ENCODE measurements around the gene MAGI1. TPM values are rescaled to one million over a fixed set of nuclear protein-coding genes. Genes with fewer than 3 reads are reported as not detected.
A peak's percentile ranks its signal among the peaks of the same experiment; 100 is the strongest.

MAGI1 gene
- total RNA-seq, 1 donor from 2014 or later = 39.1 TPM

DNA sequence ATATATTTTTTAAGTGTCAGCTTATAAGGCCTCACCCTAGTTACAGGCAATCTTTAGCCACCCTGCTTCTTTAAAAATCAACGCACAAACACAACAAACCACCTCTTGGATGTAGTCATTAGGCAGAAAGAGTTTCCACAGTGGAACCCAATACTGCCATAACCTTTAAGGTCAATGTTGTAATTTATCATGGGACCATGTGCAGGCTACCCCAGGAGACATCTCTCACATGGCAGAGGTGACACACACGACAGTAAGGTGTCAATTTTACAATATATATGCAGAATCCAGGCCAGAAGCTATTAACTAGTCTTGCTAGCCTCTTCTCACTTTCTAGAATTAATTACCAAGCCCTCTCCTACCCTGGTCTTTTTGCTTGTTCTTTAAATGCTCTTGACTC lies 336.5 kb downstream of the MAGI1 start:
- no peak for FAIRE-seq
- no peak for DNase-seq (ENCODE audit: low spot score in 2 of 2)

DNA sequence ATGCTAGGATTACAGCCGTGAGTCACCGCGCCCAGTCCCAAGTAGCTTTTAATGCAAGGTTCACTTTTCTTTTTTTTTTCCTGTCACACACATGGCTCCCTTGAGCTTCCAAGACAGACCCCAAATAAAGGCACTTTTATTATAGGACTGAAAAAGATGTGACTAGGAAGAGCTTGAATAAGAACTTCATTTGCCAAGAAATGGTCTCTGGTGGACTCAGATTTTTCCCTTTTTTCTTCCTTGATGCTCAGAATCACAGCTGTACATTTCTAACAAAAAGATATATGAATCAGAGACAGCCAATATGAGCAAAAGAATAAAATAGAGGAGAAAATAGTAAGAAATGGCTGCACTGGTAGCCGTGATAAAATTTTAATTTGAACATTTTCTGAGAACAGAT lies 337.2 kb downstream of the MAGI1 start:
- DNase-seq (ENCODE audit: low spot score in 2 of 2) (no peak), FAIRE-seq (no peak)

- no peak for DNase-seq (ENCODE audit: low spot score in 2 of 2)
- FAIRE-seq = no peak
Measured at GRCh38 chr3:65689436-65689835, 349.3 kb downstream of the MAGI1 start.

DNA sequence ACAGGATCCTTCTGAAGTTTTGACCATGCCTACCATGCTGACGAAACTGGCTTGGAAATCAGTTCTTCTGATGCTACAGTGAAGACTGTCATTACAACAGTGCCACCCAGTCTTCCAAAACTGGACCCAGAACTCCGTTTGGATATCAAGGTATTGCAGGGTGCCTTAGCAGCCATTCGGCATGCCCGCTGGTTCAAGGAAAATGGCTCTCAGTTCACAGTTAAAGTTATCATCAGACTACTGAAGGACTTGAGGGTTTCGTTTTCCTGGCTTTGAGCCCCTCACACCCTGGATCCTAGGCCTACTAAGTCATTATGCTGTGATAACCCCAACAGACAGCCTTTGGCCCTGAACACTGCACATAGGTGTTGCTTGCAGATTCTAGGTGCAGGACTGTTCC lies 351.0 kb downstream of the MAGI1 start:
- DNase-seq (ENCODE audit: low spot score in 2 of 2) = no peak
- FAIRE-seq = no peak

DNA sequence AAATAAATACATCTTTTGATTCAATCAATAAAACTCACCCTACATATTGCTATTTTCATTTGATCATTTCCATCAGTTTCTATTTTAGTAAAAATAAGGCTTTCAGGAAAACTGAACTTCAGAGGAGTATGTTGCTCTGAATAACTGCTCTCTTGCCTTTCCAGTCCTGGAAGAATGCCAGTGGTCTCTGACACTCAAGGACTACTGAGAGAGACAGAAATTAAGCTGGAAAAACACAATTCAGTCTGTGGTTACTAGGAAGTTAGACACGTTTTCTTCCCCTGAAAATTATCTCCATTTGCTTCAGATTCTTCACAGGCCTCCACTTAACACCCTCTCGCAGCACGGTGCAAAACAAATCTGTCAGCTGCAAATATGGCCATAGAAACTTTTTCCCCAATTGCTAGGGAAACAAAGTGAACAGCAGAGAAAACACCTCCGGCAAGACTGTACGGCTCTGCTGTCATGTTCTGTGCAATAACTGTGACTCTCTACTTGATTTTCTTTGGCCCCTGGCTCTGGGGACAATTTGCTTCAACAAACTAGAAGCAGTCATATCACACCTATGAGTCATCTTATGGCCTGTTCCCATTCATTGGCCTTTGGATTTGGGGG lies 353.0 kb downstream of the MAGI1 start:
- FAIRE-seq (no peak), DNase-seq (ENCODE audit: low spot score in 2 of 2) (peak in 1 of 2 donors; percentile 14)

DNA sequence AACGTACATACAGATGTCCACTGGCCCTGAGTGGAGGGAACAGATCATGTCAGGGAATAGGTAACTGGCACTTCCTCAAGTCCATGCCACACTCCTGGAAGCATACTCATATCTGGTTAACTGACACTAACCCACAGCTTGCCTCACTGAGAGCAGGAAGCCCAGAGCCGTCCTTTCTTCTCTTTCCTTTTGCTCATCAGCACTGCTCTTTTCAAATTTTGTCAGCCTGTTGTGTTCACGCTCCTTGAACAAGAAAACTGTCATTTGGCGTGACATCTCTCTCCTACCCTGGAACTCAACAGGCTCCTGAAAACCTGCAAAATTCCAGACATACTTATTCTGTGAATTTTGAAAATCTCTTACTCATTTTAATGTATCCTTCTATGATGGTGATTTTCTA lies 360.2 kb downstream of the MAGI1 start:
- FAIRE-seq = no peak
- no peak for DNase-seq (ENCODE audit: low spot score in 2 of 2)

- FAIRE-seq (no peak), DNase-seq (ENCODE audit: low spot score in 2 of 2) (no peak)
Measured at GRCh38 chr3:65677486-65678010, 361.2 kb downstream of the MAGI1 start.

- FAIRE-seq = no peak
- no peak for DNase-seq (ENCODE audit: low spot score in 2 of 2)
Measured at GRCh38 chr3:65676580-65676979, 362.1 kb downstream of the MAGI1 start.

- FAIRE-seq (no peak), DNase-seq (ENCODE audit: low spot score in 2 of 2) (no peak)
Measured at GRCh38 chr3:65675011-65675410, 363.7 kb downstream of the MAGI1 start.

DNA sequence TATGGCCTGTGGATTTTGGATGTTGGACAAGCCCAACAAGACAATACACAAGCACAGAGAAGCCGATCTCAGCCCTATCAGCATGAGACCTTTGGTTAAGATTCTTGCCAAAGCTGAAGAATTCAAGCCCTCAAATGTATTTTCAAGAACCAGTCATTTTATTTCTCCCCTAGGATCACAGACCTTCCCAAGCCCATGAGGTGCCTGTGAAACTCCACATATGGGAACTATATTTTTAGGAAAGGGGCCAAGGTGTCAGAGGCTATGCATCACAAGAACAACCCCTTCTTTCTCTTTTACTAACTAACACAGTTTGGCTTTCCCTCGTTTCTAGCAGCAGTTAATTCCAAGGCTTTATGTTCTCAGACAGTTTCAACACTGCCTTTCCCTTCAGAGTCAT lies 364.5 kb downstream of the MAGI1 start:
- FAIRE-seq (no peak), DNase-seq (ENCODE audit: low spot score in 2 of 2) (no peak)

- peak in 1 of 2 donors; percentile 11 for DNase-seq (ENCODE audit: low spot score in 2 of 2)
- FAIRE-seq = no peak
Measured at GRCh38 chr3:65672871-65673815, 365.6 kb downstream of the MAGI1 start.

DNA sequence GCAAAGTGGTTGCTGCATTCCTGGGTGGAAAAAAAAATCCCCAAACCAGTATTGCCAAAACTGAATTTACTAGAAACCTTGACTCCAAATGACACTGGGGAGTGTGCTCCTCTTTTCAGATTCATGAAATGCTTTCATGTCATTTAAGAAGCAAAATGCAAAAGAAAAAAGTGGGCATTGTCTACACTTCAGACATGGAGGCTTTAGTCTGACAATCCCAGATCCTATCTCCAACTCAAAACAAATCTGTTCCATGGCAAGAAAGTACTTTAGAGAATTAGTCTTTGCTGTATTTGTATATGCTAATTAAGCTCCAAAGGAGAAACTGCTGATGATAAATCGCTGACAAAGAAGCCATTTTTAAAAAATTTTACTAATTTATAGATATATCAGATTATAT lies 366.7 kb downstream of the MAGI1 start:
- no peak for FAIRE-seq

DNA sequence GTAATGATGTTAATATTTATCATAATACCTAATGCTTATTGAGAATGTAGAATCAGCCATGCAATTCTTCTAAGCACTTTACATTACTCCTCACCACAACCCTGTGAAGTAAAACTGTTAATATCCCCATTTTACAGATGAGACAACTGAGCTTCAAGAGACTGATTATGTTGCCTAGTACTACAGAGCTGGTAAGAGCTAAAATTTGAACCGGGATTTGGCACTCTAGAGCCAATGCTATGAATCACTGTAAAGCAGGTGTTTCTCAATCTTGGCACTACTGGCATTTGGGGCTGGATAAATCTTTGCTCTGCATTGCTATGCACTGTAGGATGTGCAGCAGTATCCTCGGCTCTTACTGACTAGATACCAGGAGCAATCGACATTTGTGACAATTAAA lies 367.7 kb downstream of the MAGI1 start:
- no peak for DNase-seq (ENCODE audit: low spot score in 2 of 2)

More for the DNA sequence above, 366.7 kb downstream of the MAGI1 start:
- DNase-seq (ENCODE audit: low spot score in 2 of 2) = no peak

DNA sequence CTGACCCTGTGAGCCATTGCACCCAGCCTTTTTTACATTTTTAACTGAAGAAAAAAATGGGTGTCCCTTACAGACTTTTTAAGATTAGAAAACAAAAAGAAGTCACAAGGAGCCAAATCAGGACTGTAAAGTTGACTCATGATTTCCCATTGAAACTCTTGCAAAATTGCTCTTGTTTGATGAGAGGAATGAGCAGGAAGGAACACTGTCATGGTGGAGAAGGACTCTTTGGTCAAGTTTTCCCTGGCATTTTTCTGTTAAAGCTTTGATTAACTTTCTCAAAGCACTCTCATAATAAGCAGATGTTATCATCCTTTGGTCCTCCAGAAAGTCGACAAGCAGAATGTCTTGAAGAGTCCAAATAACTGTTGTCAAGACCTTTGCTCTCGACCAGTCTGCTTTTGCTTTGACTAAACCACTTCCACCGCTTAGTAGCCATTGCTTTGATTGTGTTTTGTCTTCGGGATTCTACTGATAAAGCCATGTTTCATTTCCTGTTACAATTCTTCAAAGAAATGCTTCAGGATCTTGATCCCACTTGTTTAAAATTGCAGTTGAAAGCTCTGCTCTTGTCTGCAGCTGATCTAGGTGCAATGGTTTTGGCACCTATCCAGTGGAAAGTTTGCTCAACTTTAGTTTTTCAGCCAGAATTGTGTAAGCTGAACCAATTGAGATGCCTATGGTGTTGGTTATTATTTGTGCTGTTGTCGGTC lies 369.4 kb downstream of the MAGI1 start:
- FAIRE-seq = no peak

More for the DNA sequence above, 367.7 kb downstream of the MAGI1 start:
- no peak for FAIRE-seq

DNA sequence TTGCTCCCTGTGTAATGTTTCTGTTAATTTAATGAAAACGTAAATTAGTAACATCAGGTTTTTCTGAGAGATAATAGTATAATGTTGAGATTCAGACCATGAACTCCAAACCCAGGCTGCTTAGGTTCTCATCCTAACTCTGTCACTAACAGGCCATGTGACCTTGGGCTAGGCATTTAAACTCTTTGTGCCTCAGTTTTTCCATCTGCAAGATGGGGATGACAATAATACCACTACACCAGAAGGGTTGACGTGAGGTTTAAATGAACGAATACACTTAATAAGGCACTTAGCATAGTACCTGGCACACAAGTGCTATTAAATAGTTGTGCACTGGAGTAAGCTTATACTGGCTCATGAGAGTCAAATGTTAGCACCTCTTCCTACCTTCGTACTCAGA lies 370.8 kb downstream of the MAGI1 start:
- FAIRE-seq = no peak
- no peak for DNase-seq (ENCODE audit: low spot score in 2 of 2)

More for the DNA sequence above, 369.4 kb downstream of the MAGI1 start:
- DNase-seq (ENCODE audit: low spot score in 2 of 2) = no peak

- DNase-seq (ENCODE audit: low spot score in 2 of 2) (no peak), FAIRE-seq (no peak)
Measured at GRCh38 chr3:65666448-65667091, 372.1 kb downstream of the MAGI1 start.

- FAIRE-seq (no peak), DNase-seq (ENCODE audit: low spot score in 2 of 2) (no peak)
Measured at GRCh38 chr3:65665915-65666314, 372.8 kb downstream of the MAGI1 start.

DNA sequence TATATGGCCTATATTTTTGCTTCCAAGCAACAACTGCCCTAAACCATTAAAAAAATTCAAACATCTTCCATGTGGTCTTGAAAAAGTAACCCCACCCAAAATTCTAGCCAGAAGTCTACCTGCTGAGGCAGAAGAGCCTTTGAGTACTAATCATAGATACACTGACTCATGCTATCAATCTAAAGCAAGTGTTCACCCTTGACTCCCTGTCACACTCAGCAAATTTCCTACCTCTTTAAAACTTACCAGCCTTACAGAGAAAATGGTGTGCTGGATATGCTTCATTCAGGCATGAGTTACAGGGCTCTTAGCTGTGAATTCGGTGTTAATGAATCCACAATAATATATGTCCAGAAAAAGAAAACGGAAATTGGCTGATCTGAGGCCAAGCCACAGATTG lies 373.8 kb downstream of the MAGI1 start:
- DNase-seq (ENCODE audit: low spot score in 2 of 2) (no peak), FAIRE-seq (no peak)

DNA sequence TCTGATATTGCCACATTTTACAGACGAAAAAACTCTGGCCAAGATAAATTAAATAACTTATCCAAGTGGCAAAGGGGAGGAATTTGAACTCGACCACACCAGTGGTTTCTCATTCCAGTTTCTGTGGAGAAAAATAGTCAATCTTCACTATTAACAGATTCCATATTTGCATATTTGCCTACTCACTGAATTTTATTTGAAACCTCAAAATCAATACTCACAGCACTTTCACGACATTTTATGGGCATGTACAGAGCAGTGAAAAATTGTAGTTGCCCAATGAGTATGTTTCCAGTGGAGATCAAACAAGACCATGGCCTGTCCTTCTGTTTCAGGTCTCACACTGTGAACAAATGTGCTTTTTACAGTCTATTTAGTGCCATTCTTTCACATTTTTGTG lies 374.3 kb downstream of the MAGI1 start:
- FAIRE-seq (no peak), DNase-seq (ENCODE audit: low spot score in 2 of 2) (no peak)

GRCh38 chr3:65662095-65662494 lies 376.6 kb downstream of the MAGI1 start:
- no peak for DNase-seq (ENCODE audit: low spot score in 2 of 2)
- FAIRE-seq = no peak
